SK-N-SH treated with all-trans-retinoic acid at 6 μM for 48 hours (cell line): Measurements from ENCODE around the gene ONECUT3.

Source experiments
- ATAC-seq: fragments of 200-7000 bp; cut with Tn5 transposase; 3 replicates; pipeline ENCODE4 v1.9.1; 2020; ENCODE audit warnings: mild to moderate bottlenecking, moderate library complexity
- ARNTL ChIP-seq: fragments of 450-650 bp; formaldehyde crosslinking; IDR thresholded peaks from 2 replicates; pipeline ENCODE4 v1.5.0; 2020; ENCODE audit warnings: low read depth, mild to moderate bottlenecking, moderate library complexity, borderline replicate concordance
- BACH2 ChIP-seq: fragments of 250-450 bp; sonication (Bioruptor Pico); IDR thresholded peaks from 2 replicates; pipeline ENCODE4 v1.9.0; 2021; ENCODE audit warnings: mild to moderate bottlenecking, borderline replicate concordance
- CREB5 ChIP-seq: fragments of 250-450 bp; sonication (Bioruptor Pico); IDR thresholded peaks from 2 replicates; pipeline ENCODE4 v1.5.1; 2020; ENCODE audit warnings: low read depth, mild to moderate bottlenecking, moderate library complexity
- CSDC2 ChIP-seq: fragments of 250-450 bp; sonication (Bioruptor Pico); IDR thresholded peaks from 2 replicates; pipeline ENCODE4 v1.5.0; 2020; ENCODE audit warnings: mild to moderate bottlenecking, moderate library complexity
- CSRNP3 ChIP-seq: fragments of 250-450 bp; sonication (Bioruptor Pico); IDR thresholded peaks from 2 replicates; pipeline ENCODE4 v1.5.1; 2021; ENCODE audit warnings: mild to moderate bottlenecking, moderate library complexity
- ESRRG ChIP-seq: fragments of 250-450 bp; sonication (Bioruptor Pico); IDR thresholded peaks from 2 replicates; pipeline ENCODE4 v1.6.1; 2021; ENCODE audit warnings: mild to moderate bottlenecking
- GLIS3 ChIP-seq: fragments of 250-450 bp; sonication (Bioruptor Pico); IDR thresholded peaks from 2 replicates; pipeline ENCODE4 v1.5.0; 2020; ENCODE audit warnings: mild to moderate bottlenecking, moderate library complexity
- ISL1 ChIP-seq: fragments of 250-450 bp; sonication (Bioruptor Pico); IDR thresholded peaks from 2 replicates; pipeline ENCODE4 v2.1.2; 2022; ENCODE audit warnings: mild to moderate bottlenecking, moderate library complexity
- PATZ1 ChIP-seq: fragments of 250-450 bp; sonication (Bioruptor Pico); IDR thresholded peaks from 2 replicates; pipeline ENCODE4 v1.8.0; 2020; ENCODE audit warnings: mild to moderate bottlenecking, moderate library complexity, borderline replicate concordance
- RARB ChIP-seq: fragments of 250-450 bp; sonication (Bioruptor Pico); IDR thresholded peaks from 2 replicates; pipeline ENCODE4 v1.8.0; 2021; ENCODE audit warnings: mild to moderate bottlenecking, moderate library complexity
- SNAI2 ChIP-seq: fragments of 250-450 bp; sonication (Bioruptor Pico); IDR thresholded peaks from 2 replicates; pipeline ENCODE4 v1.5.0; 2020; ENCODE audit warnings: mild to moderate bottlenecking, moderate library complexity
- TCF4 ChIP-seq: fragments of 250-450 bp; sonication (Bioruptor Pico); IDR thresholded peaks from 2 replicates; pipeline ENCODE4 v1.8.0; 2021; ENCODE audit warnings: mild to moderate bottlenecking, moderate library complexity, borderline replicate concordance
- TOX ChIP-seq: fragments of 250-450 bp; sonication (Bioruptor Pico); IDR thresholded peaks from 2 replicates; pipeline ENCODE4 v1.8.0; 2021; ENCODE audit warnings: mild to moderate bottlenecking, moderate library complexity, borderline replicate concordance
- ZC3H10 ChIP-seq: fragments of 250-450 bp; sonication (Bioruptor Pico); IDR thresholded peaks from 2 replicates; pipeline ENCODE4 v1.5.1; 2021; ENCODE audit warnings: mild to moderate bottlenecking, moderate library complexity
- ZFP3 ChIP-seq: fragments of 250-450 bp; sonication (Bioruptor Pico); IDR thresholded peaks from 2 replicates; pipeline ENCODE4 v1.5.0; 2020; ENCODE audit warnings: mild to moderate bottlenecking, moderate library complexity
- ZNF565 ChIP-seq: fragments of 450-650 bp; formaldehyde crosslinking; conservative IDR thresholded peaks from 2 replicates; pipeline ENCODE4 v1.5.0; 2020; ENCODE audit warnings: low read depth, mild to moderate bottlenecking, moderate library complexity
- ZNF70 ChIP-seq: fragments of 450-650 bp; formaldehyde crosslinking; IDR thresholded peaks from 2 replicates; pipeline ENCODE4 v1.5.0; 2020; ENCODE audit warnings: mild to moderate bottlenecking, moderate library complexity
- ZNF8 ChIP-seq: fragments of 450-650 bp; formaldehyde crosslinking; IDR thresholded peaks from 2 replicates; pipeline ENCODE4 v1.5.0; 2020; ENCODE audit warnings: mild to moderate bottlenecking, moderate library complexity
- TF ChIP-seq, protein P1 (sequence below): fragments of 250-450 bp; sonication (Bioruptor Pico); IDR thresholded peaks from 2 replicates; pipeline ENCODE4 v1.8.0; 2021; ENCODE audit warnings: low read depth, mild to moderate bottlenecking, moderate library complexity, borderline replicate concordance
- TF ChIP-seq, protein P2 (sequence below): fragments of 250-450 bp; sonication (Bioruptor Pico); IDR thresholded peaks from 2 replicates; pipeline ENCODE4 v1.5.0; 2020; ENCODE audit warnings: mild to moderate bottlenecking, moderate library complexity

The ONECUT3 gene

DNA sequence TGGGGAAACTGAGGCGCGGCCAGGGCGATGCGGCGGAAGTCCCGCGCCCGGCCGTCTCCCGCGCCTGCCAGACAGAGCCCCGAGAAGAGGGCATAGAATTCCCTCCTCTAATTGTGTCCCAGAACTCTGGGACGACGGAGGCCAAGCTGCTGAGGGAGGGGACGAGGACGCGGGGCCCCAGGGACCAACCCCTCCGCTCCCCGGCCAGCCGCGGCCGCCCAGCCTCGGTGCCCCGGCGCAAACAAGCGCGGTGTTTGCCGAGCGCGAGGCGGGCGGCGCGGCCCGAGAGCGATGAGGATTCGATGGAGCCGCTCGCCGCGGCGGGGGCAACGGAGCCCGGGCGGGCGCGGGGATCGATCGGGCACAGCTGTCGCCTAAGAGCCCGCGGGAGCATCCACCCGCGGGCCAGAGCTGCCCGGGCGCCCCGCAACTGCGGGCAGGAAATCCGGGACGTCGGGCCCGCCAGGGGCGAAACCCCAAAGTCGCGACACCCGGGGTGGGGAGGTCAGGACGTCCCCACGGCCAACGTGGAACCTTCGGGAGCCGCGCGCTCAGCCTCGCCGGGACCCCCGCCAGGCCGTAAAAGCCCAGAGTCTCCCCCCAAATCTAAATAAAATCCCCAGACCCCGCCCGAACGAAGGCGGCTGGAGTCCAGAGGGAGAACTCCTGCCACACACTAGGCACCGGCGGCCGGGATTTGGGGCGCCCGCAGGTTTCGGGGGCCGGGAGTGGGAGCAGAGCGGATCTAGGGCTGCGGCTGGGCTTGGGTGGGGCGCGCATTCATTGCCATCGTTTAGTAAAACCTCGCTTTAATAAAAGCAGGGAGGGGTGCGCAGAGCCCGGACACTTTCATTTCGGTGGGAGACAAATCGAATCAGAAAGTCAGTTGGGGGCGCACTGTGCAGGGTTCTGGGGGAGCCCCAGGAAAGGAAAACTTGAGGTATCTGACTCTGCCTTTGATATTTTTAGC is 3.6 kb upstream of the ONECUT3 start (continued):
- TF ChIP-seq TCF4 = no peak
- no peak for TF ChIP-seq ZFP3 (CRISPR knock-in tag)
- no peak for TF ChIP-seq CSDC2 (CRISPR knock-in tag)
- no peak for TF ChIP-seq RARB
- TF ChIP-seq CREB5 = no peak
- no peak for TF ChIP-seq GLIS3 (CRISPR knock-in tag)

DNA sequence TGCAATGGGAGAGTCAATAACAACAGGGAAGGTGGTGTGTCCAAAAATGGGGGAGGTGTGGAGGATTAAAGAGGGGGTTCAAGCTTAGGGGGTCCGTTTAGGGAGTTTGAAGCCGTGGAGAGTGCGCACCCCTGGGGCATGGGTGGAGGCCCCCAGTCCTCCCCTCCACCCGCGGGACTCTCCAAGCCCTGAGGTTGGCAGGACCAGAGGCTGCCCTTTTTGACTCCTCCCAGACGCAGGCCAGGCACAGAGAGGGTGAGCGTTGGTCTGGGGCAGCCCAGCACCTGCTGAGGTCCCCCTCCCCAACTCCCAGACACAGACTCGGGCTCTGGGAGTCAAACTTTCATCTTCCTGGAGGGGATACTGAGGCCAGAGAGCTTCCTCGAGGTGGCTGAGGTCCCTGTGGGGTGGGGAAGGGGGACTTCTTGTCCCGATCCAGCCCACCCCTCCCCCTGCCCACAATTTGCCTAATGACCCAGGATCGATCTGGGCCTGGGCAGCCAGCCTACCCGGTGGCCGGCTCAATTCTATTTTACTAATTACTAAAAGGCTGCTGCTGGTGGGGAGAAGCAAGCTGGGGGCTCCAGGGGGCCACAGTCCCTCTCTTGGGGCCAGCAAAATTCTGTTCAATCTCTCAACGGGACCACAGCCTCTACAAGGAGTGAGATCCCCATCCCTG is 2.8 kb upstream of the ONECUT3 start:
- TF ChIP-seq ESRRG (no peak), RARB (no peak), ZC3H10 (CRISPR knock-in tag) (no peak), CSDC2 (CRISPR knock-in tag) (no peak), SNAI2 (CRISPR knock-in tag) (no peak), TOX (no peak), ARNTL (no peak), CREB5 (no peak), ZNF8 (no peak), ISL1 (CRISPR knock-in tag) (no peak), ZNF565 (CRISPR knock-in tag) (no peak), PATZ1 (no peak)
- TF ChIP-seq, protein P1, sequence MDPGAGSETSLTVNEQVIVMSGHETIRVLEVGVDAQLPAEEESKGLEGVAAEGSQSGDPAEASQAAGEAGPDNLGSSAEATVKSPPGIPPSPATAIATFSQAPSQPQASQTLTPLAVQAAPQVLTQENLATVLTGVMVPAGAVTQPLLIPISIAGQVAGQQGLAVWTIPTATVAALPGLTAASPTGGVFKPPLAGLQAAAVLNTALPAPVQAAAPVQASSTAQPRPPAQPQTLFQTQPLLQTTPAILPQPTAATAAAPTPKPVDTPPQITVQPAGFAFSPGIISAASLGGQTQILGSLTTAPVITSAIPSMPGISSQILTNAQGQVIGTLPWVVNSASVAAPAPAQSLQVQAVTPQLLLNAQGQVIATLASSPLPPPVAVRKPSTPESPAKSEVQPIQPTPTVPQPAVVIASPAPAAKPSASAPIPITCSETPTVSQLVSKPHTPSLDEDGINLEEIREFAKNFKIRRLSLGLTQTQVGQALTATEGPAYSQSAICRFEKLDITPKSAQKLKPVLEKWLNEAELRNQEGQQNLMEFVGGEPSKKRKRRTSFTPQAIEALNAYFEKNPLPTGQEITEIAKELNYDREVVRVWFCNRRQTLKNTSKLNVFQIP (CRISPR knock-in tag) = no peak
- TF ChIP-seq, protein P2, sequence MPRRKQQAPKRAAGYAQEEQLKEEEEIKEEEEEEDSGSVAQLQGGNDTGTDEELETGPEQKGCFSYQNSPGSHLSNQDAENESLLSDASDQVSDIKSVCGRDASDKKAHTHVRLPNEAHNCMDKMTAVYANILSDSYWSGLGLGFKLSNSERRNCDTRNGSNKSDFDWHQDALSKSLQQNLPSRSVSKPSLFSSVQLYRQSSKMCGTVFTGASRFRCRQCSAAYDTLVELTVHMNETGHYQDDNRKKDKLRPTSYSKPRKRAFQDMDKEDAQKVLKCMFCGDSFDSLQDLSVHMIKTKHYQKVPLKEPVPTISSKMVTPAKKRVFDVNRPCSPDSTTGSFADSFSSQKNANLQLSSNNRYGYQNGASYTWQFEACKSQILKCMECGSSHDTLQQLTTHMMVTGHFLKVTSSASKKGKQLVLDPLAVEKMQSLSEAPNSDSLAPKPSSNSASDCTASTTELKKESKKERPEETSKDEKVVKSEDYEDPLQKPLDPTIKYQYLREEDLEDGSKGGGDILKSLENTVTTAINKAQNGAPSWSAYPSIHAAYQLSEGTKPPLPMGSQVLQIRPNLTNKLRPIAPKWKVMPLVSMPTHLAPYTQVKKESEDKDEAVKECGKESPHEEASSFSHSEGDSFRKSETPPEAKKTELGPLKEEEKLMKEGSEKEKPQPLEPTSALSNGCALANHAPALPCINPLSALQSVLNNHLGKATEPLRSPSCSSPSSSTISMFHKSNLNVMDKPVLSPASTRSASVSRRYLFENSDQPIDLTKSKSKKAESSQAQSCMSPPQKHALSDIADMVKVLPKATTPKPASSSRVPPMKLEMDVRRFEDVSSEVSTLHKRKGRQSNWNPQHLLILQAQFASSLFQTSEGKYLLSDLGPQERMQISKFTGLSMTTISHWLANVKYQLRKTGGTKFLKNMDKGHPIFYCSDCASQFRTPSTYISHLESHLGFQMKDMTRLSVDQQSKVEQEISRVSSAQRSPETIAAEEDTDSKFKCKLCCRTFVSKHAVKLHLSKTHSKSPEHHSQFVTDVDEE (CRISPR knock-in tag) = no peak
- no peak for ATAC-seq

DNA sequence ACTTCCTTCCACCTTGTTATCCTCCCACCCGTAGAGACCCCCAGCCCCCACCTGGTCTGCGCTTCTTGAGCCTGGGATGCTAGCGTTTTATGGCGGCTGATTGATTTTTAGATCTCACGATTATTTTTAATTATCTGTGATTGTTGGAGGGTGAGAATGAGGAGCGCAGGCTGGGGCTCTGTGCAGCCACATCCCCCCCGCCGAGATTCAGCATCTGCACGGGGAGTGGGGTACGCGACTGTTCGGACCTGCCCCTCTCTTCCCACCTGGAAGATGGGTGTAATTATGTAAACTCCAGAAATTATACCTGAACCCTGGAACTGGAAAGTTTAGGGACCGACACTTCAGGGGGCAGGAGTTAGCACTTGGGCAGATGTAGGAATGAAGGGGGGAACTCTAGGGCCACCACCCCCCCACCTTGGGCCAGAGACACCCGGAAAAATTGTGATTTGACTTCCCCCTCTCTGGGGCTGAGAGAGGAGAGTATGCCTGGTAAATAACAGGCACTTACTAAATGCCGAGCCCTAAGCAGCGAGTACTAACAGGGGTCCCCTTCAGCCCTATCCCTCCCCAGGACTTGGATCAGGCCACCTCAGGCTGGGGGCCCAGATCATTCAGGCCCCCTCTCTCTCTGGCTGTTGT is 1.8 kb upstream of the ONECUT3 start:
- no peak for ATAC-seq
- no peak for TF ChIP-seq ZNF70 (CRISPR knock-in tag)
- TF ChIP-seq, protein P1 (CRISPR knock-in tag) = no peak
- no peak for TF ChIP-seq ESRRG
- no peak for TF ChIP-seq ZFP3 (CRISPR knock-in tag)
- TF ChIP-seq CSRNP3 = no peak
- TF ChIP-seq BACH2 (CRISPR knock-in tag) = no peak
- no peak for TF ChIP-seq PATZ1
- no peak for TF ChIP-seq TOX
